HFFc6 (cell line): ENCODE results near the gene DLG5. TPM values are rescaled to one million over a fixed set of nuclear protein-coding genes. Genes with fewer than 3 reads are reported as not detected.

Source experiments
- DNase-seq: peaks from one replicate; pipeline ENCODE4 v3.0.0-alpha.2; 2018
- H3K27ac Mint-ChIP-seq: 2 replicates; pipeline ENCODE4 v1.8.0; 2020; ENCODE audit warnings: mild to moderate bottlenecking, mixed read lengths
- H3K27me3 Mint-ChIP-seq: 2 replicates; pipeline ENCODE4 v1.8.0; 2021; ENCODE audit warnings: mild to moderate bottlenecking, moderate library complexity, mixed read lengths; ENCODE audit not compliant: insufficient read depth
- H3K36me3 Mint-ChIP-seq: 2 replicates; pipeline ENCODE4 v1.8.0; 2021; ENCODE audit warnings: low read depth, mixed read lengths
- H3K4me1 Mint-ChIP-seq: 2 replicates; pipeline ENCODE4 v1.8.0; 2020; ENCODE audit warnings: low read depth, mixed read lengths
- H3K4me3 Mint-ChIP-seq: 2 replicates; pipeline ENCODE4 v1.8.0; 2020; ENCODE audit warnings: mild to moderate bottlenecking, moderate library complexity, mixed read lengths
- H3K9me3 Mint-ChIP-seq: 2 replicates; pipeline ENCODE4 v1.8.0; 2020; ENCODE audit warnings: mild to moderate bottlenecking, mixed read lengths
- total RNA-seq, 6 experiments: library from RNA; stranded (reverse); fragmentation: NEBNext Ultra II Directional; extraction: Animal tissue kit (Norgen Biotek cat#: 25700); gene quantifications; 2 replicates in 1 of 6; 3 replicates in 5 of 6; pipeline ENCODE4 v1.2.3, GENCODE V29; 2021
- TF ChIP-seq, protein P1 (sequence below): fragments of 200-600 bp; sonication (generic); IDR thresholded peaks from 2 replicates; pipeline ENCODE4 v1.5.0; 2021; ENCODE audit warnings: antibody characterized with exemption, mild to moderate bottlenecking

The DLG5 gene
- total RNA-seq, 6 experiments from 2014 or later: 48.2 to 52.9 (median 49.7) TPM

DNA sequence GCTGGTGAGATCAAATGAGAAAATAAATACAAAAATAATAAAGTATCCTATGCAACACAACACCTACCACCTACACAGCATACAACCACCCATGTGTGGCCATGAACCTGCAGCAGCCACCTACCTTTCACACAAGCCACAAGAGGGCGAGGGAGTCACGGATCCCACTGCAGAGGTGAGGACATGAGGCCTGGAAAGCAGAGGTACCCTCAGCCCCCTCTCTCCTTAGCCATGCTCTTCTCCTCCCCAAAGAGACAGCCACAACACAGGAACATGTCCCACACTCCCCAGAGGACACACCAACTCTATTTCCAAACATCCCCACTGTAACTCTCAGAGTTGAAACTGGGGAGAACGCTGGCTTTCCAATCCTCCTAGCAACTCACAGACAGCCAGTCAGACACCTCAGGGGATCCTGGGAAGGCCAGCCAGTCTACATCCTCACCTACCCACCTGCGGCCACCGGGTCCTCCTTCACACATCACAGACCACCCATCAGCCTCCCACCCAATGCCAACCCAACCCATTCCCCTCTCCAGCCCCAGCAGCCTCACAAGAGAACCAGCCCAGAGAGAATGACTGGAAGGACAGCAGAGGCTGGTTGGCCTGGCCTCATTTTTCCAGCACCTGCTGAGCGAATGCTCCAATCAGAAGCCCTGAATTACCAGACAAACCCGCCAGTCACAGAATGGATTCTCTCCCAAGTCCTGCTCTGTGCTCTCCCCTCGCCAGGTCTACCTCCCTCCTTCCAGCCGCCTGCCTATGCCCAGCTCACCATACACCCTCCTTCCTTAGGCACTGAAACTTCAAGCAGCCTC lies 18.4 kb downstream of the DLG5 start:
- no peak for DNase-seq
- Mint-ChIP-seq H3K9me3 (no peaks in the 10 kb centered on the region), H3K4me1 (peaks cover 71% of the 10 kb centered on the region), H3K4me3 (no peak overlapping the region), H3K36me3 (no peaks in the 10 kb centered on the region; the same call in 1 of the 2 replicates), H3K27me3 (peaks cover 2% of the 10 kb centered on the region; the same call in 1 of the 2 replicates), H3K27ac (peak overlapping the region; percentile 92)
- TF ChIP-seq, protein P1, sequence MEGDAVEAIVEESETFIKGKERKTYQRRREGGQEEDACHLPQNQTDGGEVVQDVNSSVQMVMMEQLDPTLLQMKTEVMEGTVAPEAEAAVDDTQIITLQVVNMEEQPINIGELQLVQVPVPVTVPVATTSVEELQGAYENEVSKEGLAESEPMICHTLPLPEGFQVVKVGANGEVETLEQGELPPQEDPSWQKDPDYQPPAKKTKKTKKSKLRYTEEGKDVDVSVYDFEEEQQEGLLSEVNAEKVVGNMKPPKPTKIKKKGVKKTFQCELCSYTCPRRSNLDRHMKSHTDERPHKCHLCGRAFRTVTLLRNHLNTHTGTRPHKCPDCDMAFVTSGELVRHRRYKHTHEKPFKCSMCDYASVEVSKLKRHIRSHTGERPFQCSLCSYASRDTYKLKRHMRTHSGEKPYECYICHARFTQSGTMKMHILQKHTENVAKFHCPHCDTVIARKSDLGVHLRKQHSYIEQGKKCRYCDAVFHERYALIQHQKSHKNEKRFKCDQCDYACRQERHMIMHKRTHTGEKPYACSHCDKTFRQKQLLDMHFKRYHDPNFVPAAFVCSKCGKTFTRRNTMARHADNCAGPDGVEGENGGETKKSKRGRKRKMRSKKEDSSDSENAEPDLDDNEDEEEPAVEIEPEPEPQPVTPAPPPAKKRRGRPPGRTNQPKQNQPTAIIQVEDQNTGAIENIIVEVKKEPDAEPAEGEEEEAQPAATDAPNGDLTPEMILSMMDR: no peak

DNA sequence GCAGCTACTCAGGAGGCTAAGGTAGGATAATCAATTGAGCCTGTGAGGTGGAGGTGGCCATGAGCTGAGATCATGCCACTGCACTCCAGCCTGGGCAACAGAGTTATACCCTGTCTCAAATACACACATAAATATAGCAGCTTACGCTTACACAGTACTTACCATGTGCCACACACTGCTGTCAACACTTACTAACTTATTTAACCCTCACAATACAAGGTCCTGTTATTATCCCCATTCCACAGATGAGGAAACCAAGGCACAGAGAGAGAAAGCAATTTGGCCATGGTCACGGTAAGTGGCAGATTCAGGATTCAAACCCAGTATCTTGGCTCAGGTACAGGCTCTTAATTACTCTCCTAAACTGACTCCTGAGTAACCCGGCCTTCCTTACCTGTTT lies 19.1 kb downstream of the DLG5 start:
- Mint-ChIP-seq H3K27ac (no peak overlapping the region), H3K27me3 (peaks cover 2% of the 10 kb centered on the region; the same call in 1 of the 2 replicates), H3K4me3 (no peak overlapping the region), H3K4me1 (peaks cover 68% of the 10 kb centered on the region), H3K9me3 (no peaks in the 10 kb centered on the region), H3K36me3 (no peaks in the 10 kb centered on the region; the same call in 1 of the 2 replicates)
- no peak for DNase-seq
- TF ChIP-seq, protein P1: no peak

DNA sequence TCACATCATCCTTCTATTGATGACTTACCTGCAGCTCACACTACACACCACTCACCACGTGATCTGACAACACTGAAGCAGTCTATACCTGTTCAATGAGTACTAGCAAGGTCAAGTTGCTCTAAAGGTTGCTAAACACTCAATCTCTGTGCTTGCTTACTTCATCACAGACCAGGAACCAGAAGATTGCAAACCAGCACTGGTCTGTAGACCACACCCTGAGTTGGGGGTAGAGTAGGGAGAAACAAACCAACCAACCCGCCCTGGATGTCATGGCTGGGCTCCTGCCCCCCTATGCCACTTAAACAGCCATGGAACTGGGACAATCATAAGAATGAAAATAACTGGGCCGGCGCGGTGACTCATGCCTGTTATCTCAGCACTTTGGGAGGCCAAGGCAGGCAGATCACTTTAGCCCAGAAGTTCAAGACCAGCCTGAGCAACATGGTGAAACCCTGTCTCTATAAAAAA lies 19.6 kb downstream of the DLG5 start:
- TF ChIP-seq, protein P1: no peak
- Mint-ChIP-seq H3K36me3 (no peaks in the 10 kb centered on the region; the same call in 1 of the 2 replicates), H3K27me3 (peaks cover 2% of the 10 kb centered on the region; the same call in 1 of the 2 replicates), H3K27ac (no peak overlapping the region), H3K9me3 (no peaks in the 10 kb centered on the region), H3K4me3 (no peak overlapping the region), H3K4me1 (peaks cover 64% of the 10 kb centered on the region)
- DNase-seq: no peak

DNA sequence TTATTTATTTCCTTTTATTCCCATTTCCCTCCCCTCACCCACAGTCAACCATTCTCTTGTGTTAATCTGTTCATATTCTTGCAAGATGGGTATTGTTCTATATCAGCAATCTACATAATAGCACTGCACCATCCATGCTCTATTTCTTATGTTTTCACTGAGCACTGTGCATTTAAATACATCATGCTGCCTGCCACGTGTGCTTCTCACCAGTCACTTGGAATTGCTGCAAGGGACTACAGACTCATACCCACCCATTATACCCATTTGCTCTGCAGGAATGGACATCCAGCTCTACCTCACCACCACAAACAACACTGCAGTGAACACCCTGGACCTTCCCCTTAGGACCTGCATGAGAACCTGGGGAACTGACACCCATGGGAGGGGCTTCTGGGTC lies 20.8 kb downstream of the DLG5 start:
- no peaks in the 10 kb centered on the region; the same call in none of the 2 replicates for H3K36me3 Mint-ChIP-seq
- H3K27ac Mint-ChIP-seq: no peak overlapping the region
- H3K4me3 Mint-ChIP-seq: no peak overlapping the region
- no peak for DNase-seq
- H3K27me3 Mint-ChIP-seq: peaks cover 2% of the 10 kb centered on the region; the same call in 1 of the 2 replicates
- H3K9me3 Mint-ChIP-seq: no peaks in the 10 kb centered on the region
- peaks cover 53% of the 10 kb centered on the region for H3K4me1 Mint-ChIP-seq
- TF ChIP-seq, protein P1: no peak

DNA sequence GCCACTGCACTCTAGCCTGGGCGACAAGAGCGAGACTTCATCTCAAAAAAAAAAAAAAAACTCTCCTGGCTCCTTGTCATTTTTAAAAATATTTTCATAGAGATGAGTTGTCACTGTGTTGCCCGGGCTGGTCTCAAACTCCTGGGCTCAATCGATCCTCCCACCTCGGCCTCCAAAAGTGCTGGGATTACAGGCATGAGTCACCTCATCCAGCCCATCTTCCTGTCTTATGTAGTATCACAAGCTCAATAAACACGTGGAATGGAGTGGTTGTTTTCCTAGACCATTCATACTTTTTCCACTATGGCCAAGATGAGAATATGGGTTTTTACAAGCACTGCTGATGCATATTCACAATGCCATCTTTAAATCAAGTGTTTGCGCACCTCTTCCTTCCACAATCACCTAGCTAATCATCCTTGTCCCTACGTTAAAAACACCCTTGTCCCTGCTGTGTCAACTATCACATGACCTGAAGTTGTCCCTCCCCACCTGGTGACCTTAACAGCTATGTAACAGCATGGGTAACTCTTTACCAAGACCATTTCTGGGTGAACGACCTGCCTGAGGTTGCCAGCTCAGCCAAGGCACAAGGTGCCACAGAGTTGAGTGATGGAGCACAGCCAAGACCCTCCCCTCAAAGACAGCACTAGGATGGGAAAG lies 21.3 kb downstream of the DLG5 start:
- H3K27me3 Mint-ChIP-seq: peaks cover 2% of the 10 kb centered on the region; the same call in 1 of the 2 replicates
- H3K4me1 Mint-ChIP-seq: peaks cover 49% of the 10 kb centered on the region
- no peak for DNase-seq
- H3K36me3 Mint-ChIP-seq: no peaks in the 10 kb centered on the region; the same call in none of the 2 replicates
- no peaks in the 10 kb centered on the region for H3K9me3 Mint-ChIP-seq
- no peak overlapping the region for H3K4me3 Mint-ChIP-seq
- peak overlapping the region; percentile 4 for H3K27ac Mint-ChIP-seq
- TF ChIP-seq, protein P1: no peak
